ENCODE results near the gene TTC4.
A peak's percentile ranks its signal among the peaks of the same experiment; 100 is the strongest.

TTC4 gene, protein sequence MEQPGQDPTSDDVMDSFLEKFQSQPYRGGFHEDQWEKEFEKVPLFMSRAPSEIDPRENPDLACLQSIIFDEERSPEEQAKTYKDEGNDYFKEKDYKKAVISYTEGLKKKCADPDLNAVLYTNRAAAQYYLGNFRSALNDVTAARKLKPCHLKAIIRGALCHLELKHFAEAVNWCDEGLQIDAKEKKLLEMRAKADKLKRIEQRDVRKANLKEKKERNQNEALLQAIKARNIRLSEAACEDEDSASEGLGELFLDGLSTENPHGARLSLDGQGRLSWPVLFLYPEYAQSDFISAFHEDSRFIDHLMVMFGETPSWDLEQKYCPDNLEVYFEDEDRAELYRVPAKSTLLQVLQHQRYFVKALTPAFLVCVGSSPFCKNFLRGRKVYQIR

DNA sequence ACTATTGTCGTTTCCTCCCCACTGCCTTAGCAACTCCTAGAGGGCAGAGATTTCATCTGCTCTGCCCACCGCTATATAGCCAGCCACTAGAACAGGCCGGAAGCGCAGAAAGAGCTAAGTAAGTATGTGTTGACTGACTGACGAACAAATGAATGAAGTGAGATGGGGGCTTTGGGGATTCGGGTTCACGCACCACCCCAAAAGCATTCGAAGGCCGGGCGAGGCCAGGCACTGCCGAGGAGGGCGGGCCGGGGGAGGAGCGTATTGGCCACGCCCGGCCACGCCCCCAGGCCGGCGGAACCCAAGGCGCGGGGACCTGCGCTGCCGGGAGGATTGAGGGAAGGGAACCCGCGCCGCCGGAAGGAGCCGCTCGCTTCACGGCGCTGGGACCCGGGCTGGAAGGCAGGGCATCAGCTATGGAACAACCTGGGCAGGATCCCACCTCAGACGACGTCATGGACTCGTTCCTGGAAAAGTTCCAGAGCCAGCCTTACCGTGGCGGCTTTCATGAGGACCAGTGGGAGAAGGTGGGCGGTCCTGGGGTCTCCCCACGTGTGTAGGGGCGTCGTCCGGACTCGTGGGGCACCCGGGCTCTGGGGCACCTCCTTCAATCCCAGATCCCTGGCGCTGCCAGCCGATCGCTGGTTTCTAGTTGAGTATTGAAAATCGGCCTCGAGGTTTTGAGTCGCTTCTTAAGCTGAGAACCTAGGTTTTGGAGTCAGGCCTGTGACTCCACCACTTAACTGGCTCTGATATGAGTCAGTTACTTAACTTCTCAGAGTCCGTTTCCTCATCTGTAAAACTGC, at the start of gene TTC4:
TTC4 (plus strand) TSS at position 369 of the 806 bp plus-strand sequence; CDS start at position 417, 48 bp downstream.
- DNase-seq = peak; percentile 90 to 98 (median 95)

DNA sequence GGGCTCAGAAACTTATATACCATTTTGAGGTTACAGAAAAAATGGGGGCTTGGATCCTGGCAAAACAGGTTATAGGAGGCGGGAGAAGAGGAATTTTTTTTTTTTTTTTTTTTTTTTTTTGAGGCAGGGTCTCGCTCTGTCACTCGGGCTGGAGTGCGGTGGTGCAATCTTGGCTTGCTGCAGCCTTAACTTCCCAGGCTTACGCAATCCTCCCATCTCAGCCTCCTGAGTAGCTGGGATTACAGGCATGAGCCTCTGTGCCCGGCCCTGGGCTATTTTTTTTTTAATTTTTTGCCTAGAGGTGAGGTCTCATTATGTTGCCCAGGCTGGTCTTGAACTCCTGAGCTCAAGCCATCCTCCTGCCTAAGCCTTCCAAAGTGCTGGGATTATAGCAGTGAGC, 49.3 kb upstream of the TTC4 start:
- peak in 2 of 3 donors; percentile 17 to 19 for DNase-seq

DNA sequence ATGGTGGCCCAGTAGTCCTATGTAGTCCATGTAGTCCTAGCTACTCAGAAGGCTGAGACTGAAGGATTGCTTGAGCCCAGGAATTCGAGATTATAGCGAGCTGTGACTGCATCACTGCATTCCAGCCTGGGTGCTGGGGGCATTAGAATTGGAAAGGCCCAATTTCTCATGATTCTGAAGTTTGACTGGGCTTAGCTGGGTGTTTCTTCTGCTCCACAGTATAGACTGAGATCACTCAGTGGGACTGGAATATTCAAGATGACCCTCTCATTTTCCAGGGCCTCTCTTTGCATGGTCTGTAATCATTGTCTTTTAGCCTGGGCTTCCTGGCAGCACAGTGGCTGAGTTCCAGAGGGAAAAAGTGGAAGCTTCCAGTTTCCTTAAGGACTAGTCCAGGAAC, 47.9 kb upstream of the TTC4 start:
- no peak for DNase-seq

DNA sequence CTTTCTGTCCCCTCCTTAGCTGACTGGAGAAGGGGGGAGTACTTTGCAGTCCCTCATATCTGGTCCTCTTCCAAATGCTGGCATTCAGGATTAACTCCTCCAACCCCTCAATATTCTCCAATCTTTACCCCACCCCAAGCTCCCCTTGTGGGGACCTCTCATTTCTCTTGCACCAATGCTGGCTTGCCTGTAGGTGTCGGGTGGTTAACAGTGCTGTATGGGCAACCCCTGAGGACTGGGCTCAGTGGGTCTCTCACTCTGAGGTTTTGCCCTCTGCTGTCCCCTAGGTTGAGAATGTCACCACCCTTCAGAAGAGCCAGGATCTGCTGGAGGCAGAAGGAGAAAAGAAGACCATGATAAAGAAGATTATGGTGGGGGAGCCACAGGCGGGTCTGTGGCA, 47.1 kb upstream of the TTC4 start:
- no peak for DNase-seq

DNA sequence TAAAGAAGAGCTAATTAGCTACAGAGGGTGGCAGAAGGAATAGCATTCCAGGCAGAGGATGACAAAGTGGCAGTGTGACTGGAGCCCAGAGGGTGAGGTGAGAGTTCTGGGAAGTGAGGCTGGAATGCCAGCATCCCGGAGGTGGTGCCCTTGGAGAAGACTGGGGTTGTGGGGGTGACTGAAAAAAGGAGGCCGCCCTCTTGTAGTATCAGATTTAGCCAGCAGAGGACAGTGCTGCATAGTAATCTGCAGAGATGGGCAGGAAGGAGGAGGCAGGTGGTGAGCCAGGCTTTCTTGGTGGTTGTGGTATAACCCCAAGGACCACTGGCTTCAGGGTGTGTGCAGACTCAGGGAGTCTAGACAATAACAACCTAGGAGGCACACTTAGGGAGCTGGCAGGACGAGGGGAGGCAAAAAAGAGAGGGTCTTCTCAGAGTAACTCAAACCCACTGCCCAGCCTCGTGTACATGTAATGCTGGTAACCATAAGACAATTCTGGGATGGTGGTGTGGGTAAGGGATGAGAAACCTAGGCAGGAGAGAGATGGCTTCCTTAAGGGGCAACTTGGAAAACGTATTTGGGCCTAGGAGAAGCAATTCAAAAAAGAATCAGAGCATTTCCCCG, 43.6 kb upstream of the TTC4 start:
- peak; percentile 53 to 68 (median 66) for DNase-seq

DNA sequence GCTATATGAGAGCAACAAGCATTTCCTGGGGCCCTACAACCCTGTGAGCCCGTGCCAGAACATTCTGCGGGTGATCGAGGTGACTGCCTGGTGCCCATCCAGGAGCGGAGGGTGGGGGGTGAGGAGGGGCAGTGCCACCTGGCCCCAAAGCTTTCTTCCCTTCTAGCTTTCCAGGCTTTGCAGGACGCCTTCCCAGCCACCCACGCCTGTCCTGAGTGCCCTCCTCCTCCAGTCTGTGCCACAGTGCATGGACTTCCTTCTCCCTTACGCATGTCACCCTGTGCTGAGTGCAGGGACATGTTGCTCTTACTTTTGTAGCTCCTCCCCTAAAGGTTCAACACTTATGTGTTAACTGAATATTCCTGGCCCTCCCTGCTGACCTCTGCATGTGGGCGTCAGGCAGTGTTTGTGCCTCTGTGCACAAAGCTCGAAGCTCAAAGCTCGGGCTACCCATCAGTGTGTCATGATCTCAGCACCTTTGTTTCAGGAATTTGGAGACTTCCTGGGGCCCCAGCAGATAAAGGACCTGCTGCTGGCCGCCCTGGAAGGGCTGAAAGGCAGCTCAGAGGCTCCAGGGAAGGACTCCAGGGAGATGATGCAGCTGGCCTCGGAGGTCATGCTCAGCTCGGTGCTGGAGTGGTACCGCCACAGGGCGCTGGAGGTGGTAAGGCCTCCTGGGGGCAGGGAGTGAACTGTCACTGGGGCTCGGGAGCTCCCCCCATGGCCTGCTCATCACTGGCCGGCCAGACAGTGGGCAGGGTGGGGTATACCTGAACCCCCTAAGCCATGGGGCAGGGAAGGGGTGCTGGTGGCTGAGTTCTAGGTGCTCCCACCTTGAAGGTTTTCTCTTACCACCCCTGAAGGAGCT, 36.7 kb upstream of the TTC4 start:
- peak in 2 of 3 donors; percentile 2 to 27 for DNase-seq

DNA sequence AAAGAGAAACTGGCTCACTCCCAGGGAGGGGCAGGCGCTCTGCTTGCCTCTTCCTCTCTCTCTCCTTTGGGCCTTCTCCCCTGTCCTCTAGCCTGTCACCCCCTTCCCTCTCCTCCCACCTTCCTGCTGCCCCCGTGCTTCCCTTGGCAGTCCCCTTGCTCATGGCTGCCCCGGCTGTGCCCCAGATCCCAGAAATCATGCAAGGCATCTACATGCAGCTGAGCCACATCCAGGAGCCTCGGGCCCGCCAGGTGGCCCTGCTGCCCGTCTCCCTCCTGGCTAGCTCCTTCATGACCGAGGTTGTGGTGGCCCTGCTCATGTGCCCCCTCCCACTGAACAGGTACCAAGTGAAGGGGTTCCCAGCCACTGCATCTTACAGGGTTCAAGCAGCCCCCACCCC, 36.0 kb upstream of the TTC4 start:
- DNase-seq = no peak

DNA sequence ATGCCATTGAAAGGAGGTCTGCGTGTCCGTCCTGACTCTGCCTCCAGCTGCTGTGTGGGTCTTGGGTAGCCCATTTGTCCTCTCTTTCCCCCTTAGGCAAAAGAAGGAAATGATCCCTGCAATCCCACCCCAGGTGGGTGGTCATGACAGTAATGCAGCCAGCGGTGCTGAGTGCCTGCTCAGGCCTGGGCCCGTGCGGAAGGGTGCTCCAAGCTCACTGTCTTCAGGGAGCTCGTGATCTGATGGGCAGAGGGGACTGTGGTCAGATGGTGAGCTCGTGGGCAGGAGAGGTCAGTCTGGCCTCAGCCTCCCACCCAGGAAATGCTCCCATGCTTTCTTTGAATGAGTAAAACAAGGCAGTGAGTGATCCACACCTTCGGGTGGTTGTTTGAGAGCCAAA, 35.3 kb upstream of the TTC4 start:
- no peak for DNase-seq

DNA sequence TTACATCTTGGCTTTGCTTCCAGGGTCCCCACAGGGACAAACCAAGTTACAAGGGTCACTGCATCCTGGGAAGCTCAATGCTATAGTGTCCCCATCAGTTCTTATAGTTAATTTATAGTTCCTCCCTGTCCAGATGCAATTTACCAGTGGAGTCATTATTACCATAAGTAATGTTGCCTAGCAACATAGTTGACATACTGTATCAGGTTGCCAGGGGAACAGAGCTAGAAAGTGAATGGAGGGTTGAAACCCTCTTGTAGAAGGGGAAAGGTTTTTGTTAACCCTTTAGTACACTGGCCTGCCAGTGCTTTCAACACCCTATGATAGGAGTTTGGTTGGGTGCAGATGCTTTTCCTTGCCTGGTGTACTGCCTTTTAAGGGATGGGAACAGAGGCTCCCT, 34.3 kb upstream of the TTC4 start:
- DNase-seq = no peak

DNA sequence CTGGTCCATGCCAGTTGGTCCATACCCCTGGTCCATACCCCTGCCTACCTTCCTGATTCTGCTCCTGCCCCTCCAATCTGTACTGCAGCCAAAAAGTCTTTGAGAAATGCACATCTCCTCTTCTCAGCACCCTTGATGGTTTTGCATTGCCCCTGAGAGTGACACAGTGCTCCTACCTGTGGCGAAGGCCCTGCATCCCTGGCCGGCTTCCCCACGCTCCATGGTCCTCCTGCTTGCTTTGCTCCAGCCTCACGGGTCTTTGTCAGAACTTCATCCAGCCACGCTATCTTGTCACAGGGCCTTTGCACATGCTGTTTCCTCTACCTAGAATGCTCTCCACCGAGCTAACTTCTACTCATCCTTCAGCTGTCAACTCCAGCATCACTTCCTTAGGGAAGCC, 32.2 kb upstream of the TTC4 start:
- no peak for DNase-seq

DNA sequence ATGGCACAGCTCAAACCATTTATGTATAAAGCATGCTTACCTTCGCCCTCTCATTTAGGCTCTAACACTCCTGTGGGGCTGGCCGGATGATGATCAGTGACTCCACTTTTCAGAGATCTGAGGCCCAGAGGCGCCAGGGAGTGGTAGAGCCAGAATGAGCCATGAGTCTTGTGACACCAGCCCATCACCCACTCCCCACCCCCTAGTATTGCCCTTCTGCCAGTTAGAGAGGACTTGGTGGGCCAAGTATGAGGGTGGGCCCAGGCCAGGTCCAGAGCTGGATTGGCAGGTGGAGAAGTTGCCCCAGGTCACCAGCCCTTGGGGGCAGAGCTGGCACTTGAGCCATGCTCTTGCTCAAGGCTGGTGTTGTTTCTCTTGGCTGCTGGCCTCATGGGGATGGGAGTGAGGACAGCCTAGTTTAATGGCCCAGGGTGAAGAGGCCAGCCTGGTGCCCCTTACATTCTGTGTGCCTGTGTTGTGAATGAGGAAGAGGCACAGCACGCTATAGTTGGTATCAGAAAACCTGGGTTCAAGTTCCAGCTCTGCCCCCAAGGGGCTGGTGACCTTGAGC, 30.2 kb upstream of the TTC4 start:
- DNase-seq = no peak

DNA sequence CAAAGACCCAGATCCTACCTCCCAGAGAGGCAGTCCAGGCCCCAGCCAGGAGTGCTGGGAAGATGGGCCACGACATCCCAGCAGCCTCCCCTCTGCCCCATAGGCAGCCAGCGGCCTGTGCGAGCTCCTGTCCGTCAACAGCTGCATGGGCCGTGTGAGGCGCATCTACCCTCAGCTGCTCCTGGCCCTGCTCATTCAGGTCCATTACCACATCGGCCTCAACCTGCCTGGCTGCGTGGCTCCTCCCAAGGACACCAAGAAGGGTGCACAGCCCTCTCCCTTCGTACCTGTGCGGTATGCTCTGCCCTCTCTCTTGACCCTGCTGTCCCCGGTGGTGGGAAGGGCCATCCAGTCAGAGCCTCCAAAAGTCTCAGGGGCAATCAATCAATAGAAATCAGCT, 29.5 kb upstream of the TTC4 start:
- no peak for DNase-seq

DNA sequence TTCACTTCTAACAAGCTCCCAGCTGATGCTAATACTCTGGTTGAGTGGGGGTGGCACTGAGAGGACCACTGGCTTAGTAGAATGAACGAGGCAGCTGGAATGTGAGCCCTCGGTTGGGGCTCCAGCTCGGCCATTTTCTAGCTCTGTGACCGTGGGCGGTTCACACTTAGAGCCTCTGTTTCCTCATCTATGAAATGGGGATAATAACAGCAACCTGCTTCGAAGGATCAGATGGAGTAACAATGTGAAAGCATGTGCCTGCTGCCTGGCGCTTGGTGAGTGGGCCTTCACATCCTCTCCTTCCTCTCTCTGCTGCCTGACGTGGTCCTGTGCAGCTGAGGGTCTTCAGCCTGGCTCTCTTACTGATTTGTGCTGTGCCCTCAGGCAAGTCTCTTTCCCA, 20.9 kb upstream of the TTC4 start:
- no peak for DNase-seq

DNA sequence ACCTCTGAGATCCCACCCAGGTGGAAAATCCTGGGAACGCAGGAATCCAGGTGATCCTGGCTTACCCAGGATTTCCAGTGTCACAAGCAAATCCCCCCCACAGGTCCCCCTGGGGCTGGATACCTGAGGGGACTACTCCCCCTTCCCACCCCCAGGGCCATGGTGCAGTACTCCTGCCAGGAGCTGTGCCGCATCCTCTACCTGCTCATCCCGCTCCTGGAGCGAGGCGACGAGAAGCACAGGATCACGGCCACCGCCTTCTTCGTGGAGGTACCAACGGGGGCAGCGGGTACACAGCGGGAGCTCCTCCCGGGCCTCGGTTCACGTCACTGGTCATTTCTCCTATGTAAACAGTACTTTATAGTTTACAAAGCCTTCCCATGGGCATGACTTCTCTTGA, 20.4 kb upstream of the TTC4 start:
- no peak for DNase-seq

DNA sequence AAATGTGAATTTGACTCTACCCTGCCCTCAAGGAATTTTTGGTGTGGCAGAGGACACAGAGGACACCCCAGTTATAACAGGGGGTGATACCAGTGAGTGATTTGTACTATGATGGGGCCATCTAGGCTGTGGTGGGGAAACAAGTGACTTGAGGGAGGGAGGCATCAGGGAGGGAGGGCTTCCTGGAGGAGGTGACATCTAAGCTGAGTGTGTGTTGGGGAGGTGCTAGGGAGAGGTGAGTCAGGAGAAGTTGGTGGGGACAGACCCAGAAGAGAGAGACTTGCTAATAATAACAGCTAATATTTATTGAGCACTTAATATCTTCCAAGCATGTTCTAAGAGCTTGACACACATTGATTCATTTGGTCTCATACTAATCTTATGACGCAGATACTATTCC, 19.9 kb upstream of the TTC4 start:
- no peak for DNase-seq

DNA sequence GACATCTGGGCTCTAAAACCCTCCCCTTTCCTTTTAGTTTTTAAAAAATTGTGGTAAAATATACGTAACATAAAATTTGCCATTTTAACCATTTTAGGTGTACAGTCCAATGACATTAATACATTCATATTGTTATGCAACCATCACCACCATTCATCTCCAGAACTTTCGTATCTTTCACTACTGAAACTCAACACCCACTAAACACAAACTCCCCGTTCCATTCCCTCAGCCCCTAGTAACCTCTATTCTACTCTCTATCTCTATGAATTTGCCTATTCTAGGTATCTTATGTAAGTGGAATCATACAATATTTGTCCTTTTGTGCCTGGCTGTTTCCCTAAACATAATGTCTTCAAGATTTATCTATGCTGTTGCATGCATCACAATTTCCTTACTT, 19.4 kb upstream of the TTC4 start:
- no peak for DNase-seq

DNA sequence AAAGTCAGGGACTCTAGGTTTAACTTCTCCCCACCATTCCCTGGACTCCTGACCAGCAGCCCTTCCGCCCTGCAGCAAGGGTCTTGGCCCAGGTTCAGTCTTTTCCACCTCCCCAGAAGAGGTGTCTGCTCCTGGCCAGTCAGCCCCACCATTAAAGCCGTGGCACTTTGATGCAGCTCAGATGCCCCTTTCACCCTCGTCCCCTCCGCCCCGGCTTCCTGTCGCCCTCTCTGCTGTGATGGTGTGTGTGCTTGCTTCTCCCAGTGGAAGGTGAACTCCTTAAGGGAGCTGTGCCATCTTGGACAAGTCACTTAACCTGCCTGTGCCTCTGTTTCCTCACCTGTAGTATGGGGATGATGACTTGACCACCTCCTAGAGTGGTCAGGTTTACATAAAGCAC, 17.8 kb upstream of the TTC4 start:
- DNase-seq = no peak

DNA sequence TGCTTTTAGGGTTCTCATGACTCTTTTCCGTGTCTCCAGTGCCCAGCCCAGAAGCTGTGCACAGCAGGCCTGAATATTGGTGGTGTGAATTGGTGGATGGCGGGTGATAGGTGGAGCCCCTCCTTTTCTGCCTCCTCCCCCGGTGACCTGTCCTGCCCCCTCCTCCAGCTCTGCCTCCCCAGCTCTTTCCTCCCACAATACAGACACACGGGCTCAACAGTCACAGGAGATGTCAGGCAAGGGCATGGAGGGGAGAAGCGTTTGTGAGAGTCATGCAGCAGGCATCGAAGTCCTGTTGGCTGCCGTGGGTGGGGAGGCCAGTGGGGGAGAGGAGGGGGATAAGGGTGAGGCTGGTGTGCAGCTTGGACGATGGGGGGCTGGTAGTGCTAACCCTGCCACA, 17.3 kb upstream of the TTC4 start:
- no peak for DNase-seq

DNA sequence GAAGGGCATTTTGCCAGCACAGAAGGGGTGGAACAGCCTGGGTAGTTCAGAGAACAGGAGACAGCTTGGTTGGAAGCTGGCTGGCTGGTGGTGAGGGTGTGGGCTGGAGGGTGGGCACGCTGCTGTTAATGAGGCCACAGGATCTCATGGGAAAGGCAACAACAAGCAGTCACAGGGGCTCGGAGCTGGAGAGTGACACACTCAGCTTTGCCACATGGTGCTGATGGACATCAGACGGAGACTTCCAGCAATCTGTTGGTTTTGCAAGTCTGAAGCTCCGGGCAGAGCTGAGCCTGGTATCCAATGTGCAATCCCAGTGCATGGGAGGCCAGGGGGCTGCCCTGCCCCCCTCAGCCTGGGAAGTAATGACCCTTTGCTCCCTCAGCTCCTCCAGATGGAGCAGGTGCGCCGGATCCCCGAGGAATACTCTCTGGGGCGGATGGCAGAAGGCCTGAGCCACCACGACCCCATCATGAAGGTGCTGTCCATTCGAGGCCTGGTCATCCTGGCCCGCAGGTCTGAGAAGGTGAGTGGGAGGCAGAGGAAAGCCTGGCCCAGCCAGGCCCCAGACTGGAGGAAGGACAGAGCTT, 15.6 kb upstream of the TTC4 start:
- DNase-seq = no peak

DNA sequence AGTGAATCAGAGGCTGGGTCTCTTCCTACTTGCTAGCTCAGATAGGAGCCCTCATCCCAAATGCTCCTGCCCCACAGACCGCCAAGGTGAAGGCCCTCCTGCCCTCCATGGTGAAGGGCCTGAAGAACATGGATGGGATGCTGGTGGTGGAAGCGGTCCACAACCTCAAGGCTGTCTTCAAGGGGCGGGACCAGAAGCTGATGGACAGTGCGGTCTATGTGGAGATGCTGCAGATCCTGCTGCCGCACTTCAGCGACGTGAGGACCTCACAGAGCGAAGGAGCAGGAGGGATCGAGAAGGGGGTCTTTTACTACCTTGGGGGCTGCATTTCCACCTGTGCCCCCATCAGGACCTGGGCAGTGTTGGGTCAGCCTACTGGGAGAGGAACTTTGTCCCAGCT, 14.6 kb upstream of the TTC4 start:
- DNase-seq = no peak

DNA sequence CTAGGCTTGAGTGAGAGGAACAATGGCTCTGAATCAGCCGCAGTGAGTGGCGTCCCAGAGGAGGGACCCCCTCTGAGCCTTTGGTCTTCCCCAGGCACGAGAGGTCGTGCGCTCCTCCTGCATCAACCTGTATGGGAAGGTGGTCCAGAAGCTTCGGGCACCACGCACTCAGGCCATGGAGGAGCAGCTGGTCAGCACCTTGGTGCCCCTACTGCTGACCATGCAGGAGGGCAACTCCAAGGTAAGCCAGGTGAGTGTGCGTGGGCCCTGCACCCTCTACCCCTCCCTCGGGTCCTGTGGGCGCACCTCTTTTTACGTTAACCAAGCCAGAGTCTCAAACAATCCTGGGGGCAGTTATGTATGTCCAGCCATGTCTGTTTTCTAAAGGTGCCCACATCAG, 13.7 kb upstream of the TTC4 start:
- no peak for DNase-seq

DNA sequence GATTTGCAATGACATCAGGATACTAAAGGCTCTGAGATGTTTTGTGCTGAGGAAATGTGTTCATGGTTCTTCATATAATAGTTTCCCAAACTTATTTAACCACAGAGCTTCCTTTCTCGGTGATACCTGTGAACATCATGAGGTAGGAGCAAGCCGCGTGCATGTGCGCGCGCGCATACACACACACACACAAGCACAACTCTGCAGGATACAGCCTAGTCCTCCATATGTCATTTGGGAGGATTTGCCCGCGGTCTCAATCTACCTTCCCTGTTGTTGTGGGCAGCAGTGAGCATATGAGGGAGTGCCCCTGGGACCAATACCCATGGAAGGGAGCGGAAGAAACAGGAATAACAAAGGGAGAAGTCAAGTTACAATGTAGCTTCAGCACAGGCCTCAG, 12.2 kb upstream of the TTC4 start:
- no peak for DNase-seq
